GM19324 (cell line): ENCODE data around the gene ACTA2.

Experiments used
- ATAC-seq: cut with Tn5 transposase; IDR thresholded peaks from one replicate; pipeline ENCODE4 v1.9.1; 2021; ENCODE audit warnings: mild to moderate bottlenecking, moderate library complexity; ENCODE audit not compliant: unreplicated experiment, low FRiP score

Gene ACTA2

GRCh38 chr10:88923520-88923919 is 29.1 kb downstream of the ACTA2 start:
- no peak for ATAC-seq

DNA sequence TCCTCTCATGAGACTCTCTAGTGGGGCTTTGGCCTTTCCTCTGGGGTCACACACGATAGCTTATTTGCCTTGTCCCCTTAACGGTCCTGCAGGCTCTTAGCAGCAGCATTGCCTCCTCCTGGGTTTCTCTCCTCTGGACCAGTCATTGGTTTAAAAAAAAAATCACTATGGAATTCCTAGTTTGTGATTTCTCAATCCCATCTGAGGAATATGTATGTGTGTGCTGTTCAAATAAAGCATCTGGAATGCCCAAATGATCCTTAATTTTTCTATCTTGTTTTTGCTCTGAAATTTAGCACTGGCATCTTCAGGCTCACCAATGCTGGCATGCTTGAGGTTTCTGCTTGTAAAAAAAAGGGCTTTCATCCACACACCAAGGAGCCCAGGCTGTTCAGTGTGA is 30.5 kb downstream of the ACTA2 start:
- no peak for ATAC-seq

DNA sequence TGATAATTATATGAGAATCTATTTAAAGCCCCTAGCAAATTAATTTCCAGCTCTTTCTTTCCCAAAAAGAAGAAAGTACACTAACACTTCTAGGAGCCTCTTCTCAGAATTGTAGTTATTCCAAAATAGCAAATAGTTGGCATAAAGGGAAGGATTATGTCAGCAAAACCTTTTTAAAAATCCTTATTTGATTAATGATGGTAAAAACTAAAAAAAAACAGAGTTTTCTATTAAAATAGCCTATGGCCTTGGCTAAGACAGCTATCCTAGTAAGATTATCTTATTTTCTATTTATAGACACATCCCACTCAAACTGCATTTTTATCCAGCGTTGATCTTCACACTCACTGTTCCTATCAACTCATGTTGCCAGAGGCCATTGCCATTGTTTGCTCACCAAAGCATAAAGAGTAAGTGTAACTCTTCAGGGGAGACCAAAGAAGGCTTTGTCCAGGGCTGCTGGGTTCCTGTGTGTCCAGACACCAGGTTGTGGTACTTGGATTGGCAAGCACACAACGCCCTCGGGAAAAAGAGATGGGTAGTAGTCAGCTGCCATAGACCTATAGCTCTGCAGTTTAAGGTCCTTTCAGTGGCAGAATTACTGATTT is 31.5 kb downstream of the ACTA2 start:
- no peak for ATAC-seq

DNA sequence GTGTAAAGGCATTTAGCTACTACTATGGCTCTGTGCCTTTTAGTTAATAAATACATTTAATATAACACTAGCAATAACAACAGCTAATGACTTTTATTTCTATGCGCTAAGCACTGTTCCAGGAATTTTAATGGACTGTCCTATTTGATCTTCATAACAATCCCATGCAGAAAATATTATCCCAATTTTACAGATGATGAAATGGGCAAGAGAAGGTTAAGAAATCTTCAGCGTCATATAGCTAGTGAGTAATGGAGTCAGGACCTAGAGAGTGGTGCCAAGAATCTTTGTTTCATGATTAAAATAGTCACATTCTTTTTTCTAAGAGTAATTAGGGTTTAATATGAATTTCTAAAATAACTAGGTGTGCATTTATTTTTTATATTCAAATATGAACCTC is 32.4 kb downstream of the ACTA2 start:
- ATAC-seq = no peak

DNA sequence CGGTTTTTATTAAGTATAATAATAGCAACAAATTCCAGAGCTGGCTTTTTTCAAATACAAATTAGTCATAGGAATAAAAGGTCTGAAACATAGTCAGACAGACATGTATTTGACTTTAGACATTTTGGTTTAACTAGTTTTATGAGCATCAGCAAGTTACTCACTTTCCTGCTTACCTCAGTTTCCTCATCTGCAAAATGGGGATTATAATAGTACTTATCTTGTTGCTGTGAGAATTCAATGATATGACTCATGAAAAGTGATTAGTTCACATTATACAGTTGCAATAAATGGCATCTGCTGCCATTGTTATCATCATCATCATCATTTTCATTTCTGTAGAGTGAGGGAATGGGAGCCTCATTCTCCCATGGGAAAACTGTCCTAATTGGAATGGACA is 33.5 kb downstream of the ACTA2 start:
- no peak for ATAC-seq

GRCh38 chr10:88918191-88918905 is 34.2 kb downstream of the ACTA2 start:
- ATAC-seq = no peak

DNA sequence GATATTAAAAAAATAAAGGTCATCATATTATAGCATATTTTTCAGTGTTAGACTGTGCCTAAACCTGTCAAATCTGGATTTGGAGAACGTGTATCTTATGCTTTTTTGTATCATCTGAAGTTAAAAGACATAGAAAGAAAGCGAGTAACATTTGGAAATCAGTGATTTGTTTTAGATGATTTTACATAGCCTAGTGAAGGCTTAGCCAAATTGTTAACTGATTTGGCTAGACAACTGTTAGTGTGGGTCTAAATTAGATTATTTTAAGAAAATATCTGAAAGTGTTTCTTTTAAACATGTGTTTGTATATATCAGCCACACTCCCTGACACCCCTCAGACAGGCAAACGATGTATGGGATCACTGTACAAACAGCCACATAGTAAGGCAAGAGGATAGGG is 35.6 kb downstream of the ACTA2 start:
- ATAC-seq = no peak

DNA sequence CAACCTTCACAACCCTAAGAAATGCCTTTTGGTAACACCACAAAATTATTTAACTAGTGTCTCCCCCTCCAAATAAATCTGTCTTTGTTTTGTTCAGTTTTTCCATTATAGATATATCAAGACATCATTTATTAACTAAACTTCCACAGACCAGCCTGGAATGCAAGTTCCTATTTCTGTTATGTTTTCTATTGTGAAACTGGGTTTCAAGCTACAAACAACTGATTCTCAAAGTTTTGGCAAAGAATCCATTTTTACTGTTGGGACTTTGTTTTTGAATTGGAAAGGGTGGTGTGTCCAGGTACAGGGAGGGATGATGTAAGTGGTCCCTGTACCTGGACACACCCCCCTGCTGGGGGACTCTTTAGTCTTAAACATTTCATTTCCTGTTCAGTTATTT is 36.3 kb downstream of the ACTA2 start:
- ATAC-seq = no peak

GRCh38 chr10:88915781-88916180 is 36.8 kb downstream of the ACTA2 start:
- ATAC-seq = no peak

DNA sequence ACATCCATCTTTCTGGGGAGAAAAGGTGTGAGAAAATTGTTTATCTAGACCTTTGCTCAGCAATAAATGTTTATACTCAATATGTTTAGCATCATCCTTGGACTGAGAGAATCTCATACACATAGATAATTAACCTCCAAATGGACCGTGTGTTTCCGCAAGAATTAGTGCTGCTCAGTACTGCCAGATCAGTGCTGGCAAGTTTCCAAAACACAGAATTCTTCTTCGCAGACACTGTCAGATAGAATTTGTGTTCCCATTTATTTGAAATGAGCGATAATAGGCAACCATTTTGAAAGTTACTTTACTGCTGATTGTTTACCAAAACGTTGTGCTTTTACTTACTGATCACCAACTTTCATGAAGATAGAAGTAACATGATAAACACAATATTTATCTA is 38.8 kb downstream of the ACTA2 start:
- ATAC-seq = no peak

GRCh38 chr10:88913127-88913526 is 39.4 kb downstream of the ACTA2 start:
- no peak for ATAC-seq

GRCh38 chr10:88911851-88912250 is 40.7 kb downstream of the ACTA2 start:
- no peak for ATAC-seq

DNA sequence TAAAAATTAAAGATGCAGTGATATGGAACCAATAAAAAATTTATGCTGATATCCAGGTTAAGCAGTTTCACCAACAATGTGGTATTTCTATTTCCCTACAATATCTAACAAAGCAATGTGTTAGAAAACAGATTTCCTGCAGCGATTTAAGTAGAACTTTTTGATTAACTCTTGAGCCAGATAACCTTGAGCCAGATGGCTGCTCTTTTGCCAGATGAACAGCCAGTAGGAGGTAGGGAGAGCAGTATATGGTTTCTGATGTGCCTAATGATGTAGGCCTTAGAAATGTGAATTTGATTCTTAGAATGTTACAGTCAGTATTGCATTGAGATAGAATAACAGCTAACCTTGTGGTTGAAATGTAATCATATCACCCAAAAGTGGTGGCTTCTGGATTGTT is 41.5 kb downstream of the ACTA2 start:
- ATAC-seq = no peak

DNA sequence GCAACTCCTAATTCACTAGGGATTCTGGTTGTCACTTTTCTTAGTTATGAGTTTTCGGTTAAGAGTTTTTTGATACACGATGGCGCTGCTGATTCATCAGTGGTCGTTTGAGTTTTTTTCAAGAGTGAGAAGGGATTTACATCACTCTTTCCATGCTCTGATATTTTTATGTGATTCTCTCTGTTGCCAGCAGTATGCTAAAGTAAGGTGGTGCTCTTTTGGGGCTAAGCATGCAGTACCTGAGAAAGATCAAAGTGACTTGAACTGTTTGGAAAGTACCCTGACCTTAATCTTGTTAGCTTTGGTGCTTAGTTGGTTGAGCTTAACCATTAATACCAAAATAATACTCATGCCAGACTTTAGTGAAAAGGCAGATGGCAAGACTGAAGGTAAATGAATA is 44.4 kb downstream of the ACTA2 start:
- ATAC-seq = no peak

DNA sequence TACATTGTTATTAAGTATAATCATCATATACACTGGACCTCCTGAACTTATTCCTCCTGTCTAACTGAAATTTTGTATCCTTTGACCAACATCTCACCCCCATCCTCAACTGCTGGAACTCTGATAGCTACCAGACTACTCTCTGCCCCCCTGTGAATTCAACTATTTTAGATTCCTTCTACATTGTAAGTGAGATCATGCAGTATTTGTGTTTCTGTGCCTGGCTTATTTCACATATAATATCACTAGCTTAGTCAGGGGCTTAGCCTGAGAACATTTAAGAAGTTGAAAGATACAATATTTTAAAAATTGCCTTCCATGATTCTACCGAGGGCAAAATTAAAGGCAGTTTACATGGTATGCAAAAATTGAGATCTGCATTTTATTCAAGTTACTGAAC is 45.7 kb downstream of the ACTA2 start:
- ATAC-seq = no peak

- no peak for ATAC-seq
These were observed 48.9 kb downstream of the ACTA2 start for GRCh38 chr10:88903715-88904114.

- peak; percentile 25 for ATAC-seq
These were observed 50.4 kb downstream of the ACTA2 start for GRCh38 chr10:88901984-88902789.

- ATAC-seq = peak; percentile 63
These were observed 51.2 kb downstream of the ACTA2 start for GRCh38 chr10:88901206-88901983.

GRCh38 chr10:88899886-88900285 is 52.7 kb downstream of the ACTA2 start:
- ATAC-seq = no peak

DNA sequence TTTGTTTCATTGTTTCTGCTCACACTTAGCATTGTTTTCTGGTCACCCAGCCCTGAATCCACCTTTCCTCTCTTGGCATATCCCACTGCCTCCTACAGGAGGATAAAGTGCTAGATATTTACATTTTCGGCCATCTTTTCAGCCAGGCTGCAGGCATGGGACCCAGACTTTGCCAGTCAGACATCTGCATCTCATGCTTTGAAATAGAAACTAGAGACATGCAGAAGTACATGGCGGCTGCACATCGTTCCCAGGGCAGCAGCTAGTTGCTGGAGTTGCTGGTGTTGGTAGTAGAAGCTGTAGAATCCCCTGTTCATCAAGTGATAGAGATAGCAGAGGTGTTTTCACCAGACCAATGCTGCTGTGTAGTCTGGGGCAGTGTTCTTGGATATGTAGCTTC is 53.8 kb downstream of the ACTA2 start:
- ATAC-seq = no peak
